A673 (cell line): Measurements from ENCODE around the gene CCKAR.

Source experiments
- CTCF ChIP-seq: fragments of 300-800, 200-600 bp; sonication (generic); conservative IDR thresholded peaks from 2 replicates; pipeline ENCODE4 v1.5.1; 2017; ENCODE audit warnings: low read depth, mild to moderate bottlenecking, antibody characterized with exemption, low read length, moderate library complexity, mixed read lengths
- EZH2 ChIP-seq: fragments of 200-600 bp; sonication (generic); IDR thresholded peaks from 2 replicates; pipeline ENCODE4 v1.6.1; 2017; ENCODE audit warnings: borderline replicate concordance, low read depth, mild to moderate bottlenecking, mixed read lengths, antibody characterized with exemption, low read length; ENCODE audit not compliant: poor library complexity, severe bottlenecking

DNA sequence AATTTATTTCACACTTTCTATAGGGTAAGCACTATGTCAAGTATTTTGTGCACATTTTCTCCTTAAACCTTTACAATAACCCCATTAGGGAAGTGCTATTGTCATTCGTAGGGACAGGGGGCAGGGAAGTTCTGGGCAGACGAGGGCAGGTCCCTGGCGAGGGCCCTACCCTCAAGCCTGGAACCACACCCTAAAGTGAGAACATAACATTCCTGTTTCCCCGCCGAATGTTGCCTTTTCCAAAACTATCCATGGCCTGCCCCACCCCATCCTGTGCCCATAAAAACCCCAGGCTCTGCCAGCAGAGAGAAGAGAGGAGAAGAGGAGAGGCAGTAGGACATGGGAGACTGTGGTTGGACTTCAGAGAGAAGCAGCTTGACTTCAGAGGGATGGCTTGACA, 39.8 kb upstream of the CCKAR start:
- TF ChIP-seq CTCF: no peak
- TF ChIP-seq EZH2: no peak
